NCI-H2171 (cell line): Measurements from ENCODE around the gene ZBTB46.
"Not testable (repeated sequence)": the region's sequence is repeated elsewhere in the genome, so short reads cannot be mapped to it uniquely, and the experiment has no call there.

Source experiments
- DNase-seq: peaks from one replicate; lab custom pipeline; 2025; lab: John Stamatoyannopoulos, UW

ZBTB46 gene

GRCh38 chr20:63858393-63859165 is 27.5 kb upstream of the ZBTB46 start:
- no peak for DNase-seq

GRCh38 chr20:63857764-63858392 is 26.8 kb upstream of the ZBTB46 start:
- no peak for DNase-seq

GRCh38 chr20:63856098-63856511 is 25.0 kb upstream of the ZBTB46 start:
- no peak for DNase-seq

GRCh38 chr20:63855363-63856097 is 24.5 kb upstream of the ZBTB46 start:
- no peak for DNase-seq

GRCh38 chr20:63854766-63855362 is 23.8 kb upstream of the ZBTB46 start:
- DNase-seq, result no peak

- DNase-seq, result no peak
Observed at GRCh38 chr20:63854069-63854765, 23.2 kb upstream of the ZBTB46 start.

- DNase-seq, result not testable (repeated sequence)
Observed at GRCh38 chr20:63853733-63854068, 22.6 kb upstream of the ZBTB46 start.

GRCh38 chr20:63851548-63851943 is 20.5 kb upstream of the ZBTB46 start:
- not testable (repeated sequence) for DNase-seq

- DNase-seq, result no peak
Observed at GRCh38 chr20:63850689-63851547, 19.9 kb upstream of the ZBTB46 start.

- no peak for DNase-seq
Observed at GRCh38 chr20:63848003-63848911, 17.2 kb upstream of the ZBTB46 start.

- no peak for DNase-seq
Observed at GRCh38 chr20:63847237-63848002, 16.4 kb upstream of the ZBTB46 start.

- DNase-seq, result no peak
Observed at GRCh38 chr20:63846888-63847236, 15.8 kb upstream of the ZBTB46 start.

GRCh38 chr20:63846128-63846771 is 15.2 kb upstream of the ZBTB46 start:
- peak; percentile 87 for DNase-seq

- no peak for DNase-seq
Observed at GRCh38 chr20:63844511-63844991, 13.5 kb upstream of the ZBTB46 start.

- DNase-seq, result no peak
Observed at GRCh38 chr20:63843778-63844177, 12.7 kb upstream of the ZBTB46 start.

- no peak for DNase-seq
Observed at GRCh38 chr20:63843222-63843621, 12.2 kb upstream of the ZBTB46 start.

GRCh38 chr20:63842258-63842657 is 11.2 kb upstream of the ZBTB46 start:
- DNase-seq, result no peak

- DNase-seq, result no peak
Observed at GRCh38 chr20:63840405-63840828, 9.4 kb upstream of the ZBTB46 start.

GRCh38 chr20:63839620-63840019 is 8.6 kb upstream of the ZBTB46 start:
- no peak for DNase-seq
